ENCODE results near the gene AP3S1.

AP3S1 gene

DNA sequence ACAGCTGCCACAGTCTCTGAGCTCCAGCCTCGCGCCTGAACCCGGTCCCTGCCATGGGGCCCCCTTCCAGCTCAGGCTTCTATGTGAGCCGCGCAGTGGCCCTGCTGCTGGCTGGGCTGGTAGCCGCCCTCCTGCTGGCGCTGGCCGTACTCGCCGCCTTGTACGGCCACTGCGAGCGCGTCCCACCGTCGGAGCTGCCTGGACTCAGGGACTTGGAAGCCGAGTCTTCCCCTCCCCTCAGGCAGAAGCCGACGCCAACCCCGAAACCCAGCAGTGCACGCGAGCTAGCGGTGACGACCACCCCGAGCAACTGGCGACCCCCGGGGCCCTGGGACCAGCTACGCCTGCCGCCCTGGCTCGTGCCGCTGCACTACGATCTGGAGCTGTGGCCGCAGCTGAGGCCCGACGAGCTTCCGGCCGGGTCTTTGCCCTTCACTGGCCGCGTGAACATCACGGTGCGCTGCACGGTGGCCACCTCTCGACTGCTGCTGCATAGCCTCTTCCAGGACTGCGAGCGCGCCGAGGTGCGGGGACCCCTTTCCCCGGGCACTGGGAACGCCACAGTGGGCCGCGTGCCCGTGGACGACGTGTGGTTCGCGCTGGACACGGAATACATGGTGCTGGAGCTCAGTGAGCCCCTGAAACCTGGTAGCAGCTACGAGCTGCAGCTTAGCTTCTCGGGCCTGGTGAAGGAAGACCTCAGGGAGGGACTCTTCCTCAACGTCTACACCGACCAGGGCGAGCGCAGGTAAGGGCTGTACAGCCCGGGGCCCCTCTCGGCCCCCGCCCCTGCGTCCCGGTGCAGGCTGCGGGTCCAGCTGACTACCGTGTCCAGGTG lies 121.0 kb downstream of the AP3S1 start:
- Histone ChIP-seq H2BK15ac (ENCODE audit: low read depth, poor library complexity, severe bottlenecking) (no peak overlapping the region), H2AFZ (ENCODE audit: low read depth, low read length) (peak overlapping the region; percentile 5), H3K4ac (ENCODE audit: low read depth in 1 of 2, low read length in 2 of 2) (no peak overlapping the region), H2AK5ac (ENCODE audit: low read length, severe bottlenecking) (no peak overlapping the region), H3K27ac (ENCODE audit: low read length, poor library complexity, severe bottlenecking) (no peak overlapping the region), H3K4me3 (ENCODE audit: insufficient read depth in 1 of 2, low read depth in 1 of 2, low read length in 2 of 2) (peak overlapping the region; percentile 30 to 55), H3K4me1 (ENCODE audit: control insufficient read depth, insufficient read depth, low read depth, low read length) (peaks cover 14% of the 10 kb centered on the region), H3K14ac (ENCODE audit: low read length in 2 of 2) (no peak overlapping the region), H2BK5ac (ENCODE audit: low read depth, low read length, poor library complexity, severe bottlenecking) (no peak overlapping the region), H3K9me3 (ENCODE audit: control insufficient read depth, low read length) (no peaks in the 10 kb centered on the region), H3K18ac (ENCODE audit: low read depth in 1 of 2, low read length in 2 of 2) (no peak overlapping the region), H3K4me2 (ENCODE audit: low read length, poor library complexity, severe bottlenecking) (peak overlapping the region; percentile 59), H3K36me3 (ENCODE audit: control insufficient read depth in 1 of 2, insufficient read depth in 2 of 2, low read depth in 1 of 2, low read length in 2 of 2) (no peaks in the 10 kb centered on the region), H4K8ac (ENCODE audit: low read length) (no peak overlapping the region), H3K23ac (ENCODE audit: low read length in 2 of 2) (peak overlapping the region in 1 of 2 experiments; percentile 57), H4K91ac (ENCODE audit: low read length) (no peak overlapping the region), H3K79me1 (replicated peaks; ENCODE audit: low read length, poor library complexity, severe bottlenecking) (no peaks in the 10 kb centered on the region), H3K27me3 (ENCODE audit: control insufficient read depth in 1 of 2, insufficient read depth in 1 of 2, low read length in 2 of 2) (peaks cover 0 to 21% of the 10 kb centered on the region in 2 experiments), H2BK12ac (ENCODE audit: low read length in 2 of 2) (no peak overlapping the region), H2BK120ac (ENCODE audit: low read depth, low read length) (no peak overlapping the region), H3K9ac (ENCODE audit: low read length) (peak overlapping the region; percentile 53)
- WGBS = 56% methylated on average over 70 of the region's 71 CpGs
- DNase-seq = peak; percentile 22

DNA sequence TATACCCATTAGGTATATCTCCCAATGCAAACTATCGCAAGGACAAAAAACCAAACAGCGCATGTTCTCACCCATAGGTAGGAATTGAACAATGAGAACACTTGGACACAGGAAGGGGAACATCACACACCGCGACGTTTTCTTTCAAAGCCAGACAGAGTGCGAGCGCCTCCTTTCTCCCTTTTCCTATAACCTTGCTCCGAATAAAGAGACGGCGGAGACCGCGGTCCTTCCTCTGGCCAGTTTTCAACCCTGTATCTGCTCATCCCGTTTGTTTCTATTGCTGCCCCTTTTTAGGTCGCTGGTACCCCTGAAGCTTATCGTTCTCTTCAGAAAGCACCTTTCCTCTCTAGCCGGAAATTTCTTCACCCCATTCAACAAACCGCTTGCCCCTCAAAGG lies 121.8 kb downstream of the AP3S1 start:
- no peak overlapping the region for H3K18ac ChIP-seq (ENCODE audit: low read depth in 1 of 2, low read length in 2 of 2)

More for the DNA sequence above, 121.8 kb downstream of the AP3S1 start:
- Histone ChIP-seq H2BK120ac (ENCODE audit: low read depth, low read length) (no peak overlapping the region), H3K4me1 (ENCODE audit: control insufficient read depth, insufficient read depth, low read depth, low read length) (peaks cover 14% of the 10 kb centered on the region), H2AK5ac (ENCODE audit: low read length, severe bottlenecking) (no peak overlapping the region), H3K79me1 (replicated peaks; ENCODE audit: low read length, poor library complexity, severe bottlenecking) (no peaks in the 10 kb centered on the region), H4K8ac (ENCODE audit: low read length) (no peak overlapping the region), H3K14ac (ENCODE audit: low read length in 2 of 2) (peak overlapping the region in 1 of 2 experiments; percentile 3), H3K9me3 (ENCODE audit: control insufficient read depth, low read length) (no peaks in the 10 kb centered on the region), H3K9ac (ENCODE audit: low read length) (peak overlapping the region; percentile 26), H3K4ac (ENCODE audit: low read depth in 1 of 2, low read length in 2 of 2) (no peak overlapping the region), H2BK5ac (ENCODE audit: low read depth, low read length, poor library complexity, severe bottlenecking) (no peak overlapping the region), H3K27ac (ENCODE audit: low read length, poor library complexity, severe bottlenecking) (no peak overlapping the region), H2BK12ac (ENCODE audit: low read length in 2 of 2) (no peak overlapping the region), H4K91ac (ENCODE audit: low read length) (no peak overlapping the region), H2BK15ac (ENCODE audit: low read depth, poor library complexity, severe bottlenecking) (no peak overlapping the region), H2AFZ (ENCODE audit: low read depth, low read length) (no peak overlapping the region), H3K4me2 (ENCODE audit: low read length, poor library complexity, severe bottlenecking) (no peak overlapping the region), H3K4me3 (ENCODE audit: insufficient read depth in 1 of 2, low read depth in 1 of 2, low read length in 2 of 2) (peak overlapping the region in 1 of 2 experiments; percentile 10), H3K27me3 (ENCODE audit: control insufficient read depth in 1 of 2, insufficient read depth in 1 of 2, low read length in 2 of 2) (peaks cover 0 to 21% of the 10 kb centered on the region in 2 experiments), H3K23ac (ENCODE audit: low read length in 2 of 2) (no peak overlapping the region), H3K36me3 (ENCODE audit: control insufficient read depth in 1 of 2, insufficient read depth in 2 of 2, low read depth in 1 of 2, low read length in 2 of 2) (no peaks in the 10 kb centered on the region)
- DNase-seq = no peak
- WGBS = 62% methylated on average over 17 of the region's 17 CpGs
